SJCRH30 (cell line): ENCODE data around the gene PTPN7. TPM values are rescaled to one million over a fixed set of nuclear protein-coding genes. Genes with fewer than 3 reads are reported as not detected.

Experiments used
- DNase-seq, 2 experiments: peaks; one replicate each; pipeline ENCODE4 v3.0.0-alpha.2; 2015 to 2020
- H3K27ac ChIP-seq: fragments of 250-450 bp; sonication (Bioruptor Pico); 2 replicates; pipeline ENCODE4 v1.5.1; 2020; ENCODE audit warnings: mild to moderate bottlenecking, moderate library complexity
- H3K27me3 ChIP-seq: fragments of 250-450 bp; sonication (Bioruptor Pico); 2 replicates; pipeline ENCODE4 v1.5.1; 2020; ENCODE audit warnings: mild to moderate bottlenecking, moderate library complexity
- H3K36me3 ChIP-seq: fragments of 250-450 bp; sonication (Bioruptor Pico); 2 replicates; pipeline ENCODE4 v1.5.1; 2020; ENCODE audit warnings: mild to moderate bottlenecking, moderate library complexity
- H3K4me1 ChIP-seq: fragments of 250-450 bp; sonication (Bioruptor Pico); 2 replicates; pipeline ENCODE4 v1.5.1; 2020; ENCODE audit warnings: mild to moderate bottlenecking, moderate library complexity
- H3K4me3 ChIP-seq: fragments of 250-450 bp; sonication (Bioruptor Pico); 2 replicates; pipeline ENCODE4 v1.5.1; 2020; ENCODE audit warnings: mild to moderate bottlenecking, moderate library complexity
- H3K9me3 ChIP-seq: fragments of 250-450 bp; sonication (Bioruptor Pico); replicated peaks from 2 replicates; pipeline ENCODE4 v1.5.1; 2020; ENCODE audit warnings: mild to moderate bottlenecking, moderate library complexity
- total RNA-seq: library from RNA; depleted of rRNA; stranded (reverse); fragments of >200 nt; shearing (Covaris generic); gene quantifications from 2 replicates; pipeline ENCODE4 v1.2.3, GENCODE V29; 2014; rRNA removed

Gene PTPN7
- total RNA-seq: 0.08 and 0.14 TPM in 2 replicates

DNA sequence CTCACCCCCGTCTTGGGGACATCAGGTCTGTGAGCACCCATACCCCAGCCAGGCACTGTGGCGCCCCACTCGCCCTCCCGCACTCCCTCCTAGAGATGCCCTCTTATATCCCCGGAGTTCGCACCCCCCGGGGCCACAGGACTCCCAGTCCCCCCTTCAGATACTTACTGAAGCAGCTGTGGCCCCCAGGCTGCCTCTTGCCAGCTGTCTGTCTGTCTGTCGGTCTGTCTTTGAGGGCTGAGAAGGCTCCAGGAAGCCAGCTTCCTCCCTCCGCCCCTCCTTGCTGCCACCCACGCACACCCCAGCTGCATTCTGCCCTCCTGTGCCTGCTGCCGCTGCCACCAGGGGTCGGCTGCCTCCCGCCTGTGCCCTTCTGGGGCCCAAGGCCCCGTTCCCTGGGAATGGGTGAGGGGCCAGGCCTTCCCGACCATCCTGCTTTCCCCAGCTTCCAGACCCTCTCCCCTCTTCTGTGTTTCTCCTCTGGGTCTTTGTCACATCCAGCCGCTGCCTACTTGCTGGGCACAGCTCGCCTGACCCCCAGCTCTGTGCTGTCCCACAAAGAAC is at the start of gene PTPN7:
PTPN7 (minus strand) TSS at position 226 of the 564 bp plus-strand sequence. CDS start 1,200 bp downstream, outside the sequence.
- no peaks in the 10 kb centered on the region for H3K9me3 ChIP-seq
- no peak within 1 kb of the TSS for H3K4me3 ChIP-seq
- H3K27me3 ChIP-seq: peaks cover 25% of the 10 kb centered on the region
- no peak for DNase-seq
- no peak within 1 kb of the TSS for H3K27ac ChIP-seq
- H3K36me3 ChIP-seq: no peaks in the 10 kb centered on the region
- peaks cover 5% of the 10 kb centered on the region for H3K4me1 ChIP-seq

DNA sequence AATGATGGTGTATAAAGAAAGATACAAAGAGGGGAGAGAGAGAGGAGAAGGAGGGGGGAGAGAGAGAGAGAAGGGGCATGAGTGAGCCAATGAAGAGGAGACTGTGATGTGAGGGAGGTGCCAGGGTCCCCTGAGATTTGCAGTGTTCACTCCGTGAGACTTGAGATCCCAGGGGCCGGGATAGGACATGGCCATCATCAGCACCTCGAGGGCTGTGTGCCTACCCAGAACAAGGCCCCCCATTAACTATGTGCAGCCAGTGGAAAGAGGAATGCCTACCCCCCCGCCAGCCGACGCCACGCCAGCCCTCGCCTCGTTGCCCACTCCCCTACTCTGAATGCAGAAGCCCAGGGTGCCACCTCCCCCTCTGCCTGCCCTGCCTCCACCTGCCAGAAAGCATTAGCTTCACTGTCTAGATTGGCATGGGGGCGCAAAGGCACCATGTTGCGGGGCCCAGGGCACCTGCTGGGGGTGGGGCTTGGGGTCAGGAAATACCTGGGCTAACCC is 48.0 kb upstream of the PTPN7 start:
- no peaks in the 10 kb centered on the region for H3K4me1 ChIP-seq
- H3K27me3 ChIP-seq: peaks cover 3% of the 10 kb centered on the region
- no peaks in the 10 kb centered on the region for H3K36me3 ChIP-seq

DNA sequence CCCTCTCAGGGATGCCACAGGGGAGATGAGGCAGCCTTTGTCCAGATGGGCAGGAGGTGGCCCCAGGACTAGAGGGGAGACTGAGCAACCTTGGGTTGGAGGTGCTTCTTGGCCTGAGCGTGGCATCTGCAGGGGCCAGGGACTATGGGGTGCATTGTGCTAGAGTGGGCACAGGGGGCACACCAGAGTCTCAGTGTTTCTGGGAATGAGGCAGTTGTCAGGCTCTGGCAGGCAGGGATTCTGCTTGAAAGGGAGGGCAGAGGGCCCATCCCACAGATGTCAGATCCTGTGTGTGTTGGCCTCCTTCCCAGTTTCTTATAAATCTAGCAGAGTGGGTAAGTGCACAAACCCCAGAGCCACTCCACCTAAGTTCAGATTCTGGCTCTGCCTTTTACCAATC is 46.9 kb upstream of the PTPN7 start:
- H3K4me3 ChIP-seq: no peak overlapping the region
- DNase-seq: peak; percentile 45 to 52
- H3K4me1 ChIP-seq: no peaks in the 10 kb centered on the region
- no peaks in the 10 kb centered on the region for H3K36me3 ChIP-seq
- no peak overlapping the region for H3K27ac ChIP-seq
- no peaks in the 10 kb centered on the region for H3K9me3 ChIP-seq
- no peaks in the 10 kb centered on the region; the same call in 1 of the 2 replicates for H3K27me3 ChIP-seq

More for the DNA sequence above, 48.0 kb upstream of the PTPN7 start:
- DNase-seq: no peak
- no peaks in the 10 kb centered on the region for H3K9me3 ChIP-seq
- H3K4me3 ChIP-seq: no peak overlapping the region
- no peak overlapping the region for H3K27ac ChIP-seq

DNA sequence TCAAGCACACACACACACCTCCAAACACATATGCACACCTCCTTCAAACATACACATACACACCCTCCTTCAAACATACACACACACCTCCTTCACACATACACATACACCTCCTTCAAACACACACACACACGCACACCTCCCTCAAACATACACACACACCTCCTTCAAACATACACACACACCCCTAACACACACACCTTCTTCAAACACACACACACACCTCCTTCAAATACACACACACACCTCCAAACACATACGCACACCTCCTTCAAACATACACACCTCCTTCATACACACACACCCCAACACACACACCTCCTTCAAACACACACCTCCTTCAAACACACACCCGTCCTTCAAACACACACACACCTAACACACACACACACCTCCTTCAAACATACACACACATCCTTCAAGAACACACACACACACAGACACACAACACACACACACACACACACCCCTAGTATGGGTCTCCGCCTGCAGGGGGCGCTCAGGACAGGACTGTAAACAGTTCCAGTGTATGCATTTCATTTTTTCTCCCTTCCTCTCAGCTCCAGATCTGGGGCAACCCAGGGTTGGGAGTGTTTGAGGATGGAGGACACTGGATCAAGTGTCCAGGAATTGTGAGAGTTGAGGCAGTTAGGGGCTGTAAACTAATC is 45.3 kb upstream of the PTPN7 start:
- H3K9me3 ChIP-seq: no peaks in the 10 kb centered on the region
- H3K27me3 ChIP-seq: no peaks in the 10 kb centered on the region; the same call in 1 of the 2 replicates
- no peaks in the 10 kb centered on the region for H3K4me1 ChIP-seq
- H3K36me3 ChIP-seq: no peaks in the 10 kb centered on the region
- DNase-seq: no peak
- no peak overlapping the region for H3K4me3 ChIP-seq
- no peak overlapping the region for H3K27ac ChIP-seq

DNA sequence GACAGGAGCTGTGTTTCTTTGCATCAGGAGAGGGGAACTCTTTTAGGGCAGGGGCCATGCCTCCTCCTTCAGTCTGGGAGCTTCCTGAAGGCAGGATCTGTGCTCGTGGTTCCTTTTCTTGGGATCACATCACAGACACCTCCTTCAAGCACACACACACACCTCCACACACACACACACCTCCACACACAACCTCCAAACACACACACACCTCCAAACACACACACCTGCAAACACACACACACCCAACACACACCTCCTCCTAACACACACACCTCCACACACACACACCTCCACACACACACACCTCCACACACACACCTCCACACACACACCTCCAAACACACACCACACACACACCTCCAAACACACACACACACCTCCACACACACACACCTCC is 43.7 kb upstream of the PTPN7 start:
- H3K36me3 ChIP-seq: no peaks in the 10 kb centered on the region
- no peak overlapping the region for H3K4me3 ChIP-seq
- no peak overlapping the region for H3K27ac ChIP-seq
- no peaks in the 10 kb centered on the region for H3K4me1 ChIP-seq
- H3K9me3 ChIP-seq: no peaks in the 10 kb centered on the region
- H3K27me3 ChIP-seq: 0 out of 2 replicates have a peak, but pooled peaks cover 1% of the 10 kb centered on the region
- DNase-seq: no peak

DNA sequence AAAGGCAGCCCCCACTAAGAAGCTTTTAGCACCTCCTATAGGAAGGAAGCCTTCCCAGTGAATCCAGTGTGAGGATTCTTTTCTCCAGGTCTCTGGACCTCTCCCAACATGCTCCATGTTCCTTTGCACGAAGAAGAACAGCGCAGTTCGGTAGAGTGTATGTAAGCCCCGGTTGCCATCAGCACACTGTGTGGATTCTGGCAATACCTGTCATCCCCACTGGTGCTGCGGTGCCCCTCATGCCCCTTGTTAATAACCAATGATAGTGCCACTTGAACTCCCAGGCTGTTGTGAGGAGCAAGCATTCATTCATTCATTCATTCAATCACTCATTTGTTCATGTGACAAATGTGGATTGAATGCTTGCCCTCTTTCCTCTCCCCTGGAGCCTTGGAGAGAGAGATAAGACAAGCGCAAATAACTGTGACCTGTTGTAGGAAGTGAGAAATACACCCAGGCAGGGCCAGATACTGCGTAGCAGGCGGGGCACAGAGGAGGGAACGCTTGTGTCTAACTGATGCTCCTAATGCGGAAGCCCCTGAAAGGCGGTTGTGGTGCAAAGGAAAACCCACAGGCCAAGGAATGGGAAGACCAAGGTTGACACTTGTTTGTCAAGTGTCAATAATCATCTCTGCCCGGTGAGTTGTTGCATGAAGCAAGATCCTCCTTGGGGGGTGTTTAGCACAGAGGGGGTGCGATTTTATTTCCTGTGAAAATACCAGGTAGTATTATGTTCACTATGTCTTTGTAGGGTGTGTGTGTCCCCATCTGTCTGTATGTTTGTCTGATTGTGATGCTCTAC is 43.0 kb upstream of the PTPN7 start:
- H3K27ac ChIP-seq: no peak overlapping the region
- no peaks in the 10 kb centered on the region for H3K36me3 ChIP-seq
- H3K9me3 ChIP-seq: no peaks in the 10 kb centered on the region
- DNase-seq: no peak
- 0 out of 2 replicates have a peak, but pooled peaks cover 3% of the 10 kb centered on the region for H3K27me3 ChIP-seq
- no peak overlapping the region for H3K4me3 ChIP-seq
- no peaks in the 10 kb centered on the region for H3K4me1 ChIP-seq

DNA sequence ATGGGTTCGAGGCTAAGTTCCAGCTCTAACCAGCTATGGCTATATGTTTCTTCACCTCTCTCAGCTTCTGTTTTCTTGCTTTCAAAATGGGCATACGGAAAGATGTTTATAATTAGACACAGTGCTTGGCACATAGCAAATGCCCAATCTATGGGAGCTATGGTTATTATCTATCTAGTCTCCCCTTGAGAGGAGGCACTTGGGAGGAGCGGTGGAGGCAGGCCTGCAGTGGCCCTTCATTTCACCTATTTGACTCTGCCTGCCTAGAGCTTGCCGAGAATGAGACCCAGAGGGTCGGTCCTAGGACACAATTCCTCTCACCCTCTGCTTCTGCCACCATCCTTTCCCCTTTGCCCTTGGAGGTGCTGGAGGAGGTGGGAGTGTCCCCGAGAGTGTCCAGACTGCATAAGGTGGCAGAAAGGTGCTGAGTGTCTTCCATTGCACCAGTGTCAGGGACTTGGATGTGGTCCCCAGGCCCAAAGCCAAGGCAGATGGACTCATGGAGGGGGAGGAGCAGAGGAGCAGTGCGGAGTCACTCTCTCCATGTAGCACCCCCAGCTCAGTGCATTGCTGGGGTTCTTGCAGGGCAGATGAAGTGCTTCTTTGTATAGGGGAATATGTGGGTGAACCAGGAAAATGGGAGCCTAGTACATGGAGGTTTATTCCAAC is 42.2 kb upstream of the PTPN7 start:
- Histone ChIP-seq H3K27me3 (0 out of 2 replicates have a peak, but pooled peaks cover 3% of the 10 kb centered on the region), H3K36me3 (no peaks in the 10 kb centered on the region), H3K27ac (no peak overlapping the region), H3K9me3 (no peaks in the 10 kb centered on the region), H3K4me3 (no peak overlapping the region), H3K4me1 (no peaks in the 10 kb centered on the region)
- DNase-seq: no peak

DNA sequence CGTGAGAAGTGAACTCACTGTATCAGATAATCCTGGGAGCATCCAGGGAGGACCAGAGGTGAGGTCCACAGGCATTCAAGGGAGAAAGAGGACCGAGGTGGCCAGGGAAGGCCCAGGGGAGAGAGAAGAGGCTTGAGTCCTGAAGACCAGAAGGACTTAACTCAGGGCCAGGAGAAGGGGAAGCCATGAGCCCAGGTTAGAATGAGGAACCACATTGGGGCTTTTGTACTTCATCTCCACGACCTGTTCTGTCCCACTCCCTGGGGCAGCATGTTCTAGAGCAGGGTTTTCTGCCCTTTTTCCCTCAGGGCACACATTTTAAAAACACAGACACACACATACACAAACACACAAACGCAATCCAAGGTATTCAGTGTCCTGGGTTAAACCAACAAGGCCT is 41.6 kb upstream of the PTPN7 start:
- no peaks in the 10 kb centered on the region for H3K4me1 ChIP-seq
- DNase-seq: no peak
- H3K36me3 ChIP-seq: no peaks in the 10 kb centered on the region
- no peaks in the 10 kb centered on the region for H3K9me3 ChIP-seq
- 0 out of 2 replicates have a peak, but pooled peaks cover 3% of the 10 kb centered on the region for H3K27me3 ChIP-seq
- no peak overlapping the region for H3K4me3 ChIP-seq
- no peak overlapping the region for H3K27ac ChIP-seq

DNA sequence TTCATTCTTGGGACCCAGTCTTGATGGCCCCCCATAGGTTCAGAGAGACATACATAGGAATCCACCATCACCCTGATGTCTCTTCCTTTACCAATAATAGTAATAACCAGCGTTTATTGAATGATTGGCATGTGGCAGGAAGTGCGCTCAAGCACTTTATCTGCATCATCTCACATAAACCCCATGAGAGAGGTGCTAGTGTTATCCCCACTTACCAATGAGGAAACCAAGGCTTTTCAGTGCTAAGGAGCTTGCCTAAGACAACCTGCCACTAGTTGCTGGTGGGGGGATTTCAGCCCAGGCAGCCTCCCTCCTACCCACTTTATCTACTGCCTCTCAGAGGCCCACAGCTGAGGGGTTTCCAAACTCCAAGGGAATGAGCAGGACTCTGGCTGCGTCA is 40.9 kb upstream of the PTPN7 start:
- Histone ChIP-seq H3K9me3 (no peaks in the 10 kb centered on the region), H3K36me3 (no peaks in the 10 kb centered on the region), H3K4me1 (no peaks in the 10 kb centered on the region), H3K27me3 (0 out of 2 replicates have a peak, but pooled peaks cover 3% of the 10 kb centered on the region), H3K4me3 (no peak overlapping the region), H3K27ac (no peak overlapping the region)
- no peak for DNase-seq

DNA sequence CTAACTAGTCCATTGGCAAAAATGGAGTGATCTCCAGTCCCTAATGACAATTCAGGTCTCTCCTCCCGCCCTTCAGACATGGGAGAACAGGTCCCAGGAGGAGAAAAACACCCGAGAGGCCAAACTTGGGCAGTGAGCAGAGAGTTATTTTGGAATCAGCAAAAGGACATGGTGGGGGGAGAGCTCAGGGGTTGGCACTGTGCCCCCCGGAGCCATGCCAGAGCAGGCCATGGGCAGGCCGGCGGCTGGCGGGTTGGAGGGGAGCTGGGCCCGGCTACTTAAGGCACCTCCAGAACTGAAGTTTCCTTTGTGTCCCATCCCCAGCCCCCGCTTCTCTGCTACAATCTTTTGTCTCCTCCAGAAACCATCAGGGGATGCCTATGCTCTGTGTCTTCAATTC is 40.3 kb upstream of the PTPN7 start:
- H3K4me3 ChIP-seq: no peak overlapping the region
- 0 out of 2 replicates have a peak, but pooled peaks cover 3% of the 10 kb centered on the region for H3K27me3 ChIP-seq
- H3K4me1 ChIP-seq: no peaks in the 10 kb centered on the region
- no peaks in the 10 kb centered on the region for H3K36me3 ChIP-seq
- DNase-seq: no peak
- no peak overlapping the region for H3K27ac ChIP-seq
- H3K9me3 ChIP-seq: no peaks in the 10 kb centered on the region

DNA sequence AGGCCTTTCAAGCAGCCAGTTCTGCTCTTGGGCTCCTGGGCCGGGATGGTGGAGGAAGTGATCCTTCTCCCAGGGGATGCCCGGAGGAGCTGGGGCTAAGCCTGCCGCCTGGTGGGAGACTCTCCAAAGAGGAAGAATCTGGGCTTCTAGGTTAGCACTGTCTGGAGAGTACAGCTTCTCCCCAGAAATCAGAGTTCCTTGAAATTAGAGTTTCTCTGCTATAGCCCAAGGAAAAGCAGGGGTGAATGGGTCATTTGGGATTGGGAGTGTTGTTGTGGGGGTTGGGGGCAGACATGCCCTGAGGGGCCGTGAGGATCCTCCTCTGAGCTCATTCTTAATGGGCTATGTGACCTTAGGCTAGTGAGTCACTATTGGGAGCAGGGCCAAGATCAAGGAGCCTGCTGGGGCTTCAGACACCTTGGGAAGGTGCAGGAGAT is 39.7 kb upstream of the PTPN7 start:
- no peak overlapping the region for H3K27ac ChIP-seq
- H3K4me1 ChIP-seq: no peaks in the 10 kb centered on the region
- 0 out of 2 replicates have a peak, but pooled peaks cover 3% of the 10 kb centered on the region for H3K27me3 ChIP-seq
- no peak for DNase-seq
- no peaks in the 10 kb centered on the region for H3K36me3 ChIP-seq
- H3K4me3 ChIP-seq: no peak overlapping the region
- no peaks in the 10 kb centered on the region for H3K9me3 ChIP-seq

DNA sequence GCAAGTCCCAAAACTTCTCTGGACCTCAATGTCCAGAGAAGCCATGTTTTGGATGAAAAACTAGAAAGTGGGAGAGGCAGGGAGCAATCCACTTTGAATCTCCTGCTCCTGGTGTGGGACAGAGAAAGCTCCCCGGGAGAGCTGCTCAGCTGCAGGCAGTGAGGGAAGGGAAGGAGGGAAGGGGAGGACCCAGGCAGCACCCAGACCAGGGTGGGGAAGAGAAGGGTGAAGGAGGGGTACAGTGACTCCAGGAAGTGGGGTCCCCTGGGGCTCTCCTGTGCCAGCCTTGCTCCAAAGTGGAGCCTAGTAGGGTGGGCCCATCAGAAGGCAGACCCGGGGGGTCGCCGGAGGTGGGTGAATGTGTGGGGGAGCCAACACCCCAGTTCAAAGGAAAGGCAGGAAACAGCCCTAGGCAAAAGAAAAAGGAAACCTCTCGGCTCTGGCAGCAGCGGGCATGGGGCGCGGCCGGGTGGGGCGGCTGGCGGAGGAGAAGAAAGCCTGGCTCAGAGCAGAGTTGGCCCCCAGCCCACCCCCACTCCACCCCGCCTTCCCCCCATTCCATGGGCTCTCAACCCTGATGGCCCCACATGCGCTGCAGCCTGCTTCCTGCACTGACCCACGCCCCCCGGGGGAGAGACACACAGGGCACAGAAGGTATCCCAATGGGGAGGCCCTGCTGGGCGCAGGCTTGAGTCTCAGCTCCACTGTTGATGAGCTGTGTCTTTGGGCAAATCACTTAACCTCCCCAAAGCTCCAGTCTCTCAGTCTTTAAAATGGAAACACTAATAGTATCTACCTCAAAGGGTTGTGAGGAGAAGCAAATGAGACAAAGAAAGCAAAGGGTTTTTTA is 38.9 kb upstream of the PTPN7 start:
- 0 out of 2 replicates have a peak, but pooled peaks cover 3% of the 10 kb centered on the region for H3K27me3 ChIP-seq
- H3K36me3 ChIP-seq: no peaks in the 10 kb centered on the region
- no peaks in the 10 kb centered on the region for H3K4me1 ChIP-seq
- no peak for DNase-seq
- no peak overlapping the region for H3K4me3 ChIP-seq
- H3K9me3 ChIP-seq: no peaks in the 10 kb centered on the region
- no peak overlapping the region for H3K27ac ChIP-seq

DNA sequence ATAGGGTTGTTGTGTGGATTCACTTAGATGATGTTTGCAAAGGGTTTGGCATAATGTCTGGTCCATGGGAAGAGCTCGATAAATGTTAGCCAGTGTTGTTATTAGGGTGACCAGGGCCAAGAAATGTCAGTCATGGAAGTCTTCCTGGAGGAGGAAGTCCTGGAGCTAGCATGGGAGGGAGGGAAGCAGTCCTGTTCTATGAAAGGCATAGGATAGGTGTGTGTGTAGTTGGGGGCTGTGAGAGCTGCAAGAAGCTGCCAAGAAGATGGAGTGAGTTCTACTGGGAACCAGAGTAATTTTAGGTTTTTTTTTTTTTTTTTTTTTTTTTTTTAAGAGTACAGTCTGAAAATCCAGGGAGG is 37.9 kb upstream of the PTPN7 start:
- DNase-seq: no peak
- H3K36me3 ChIP-seq: no peaks in the 10 kb centered on the region
- no peaks in the 10 kb centered on the region for H3K4me1 ChIP-seq
- 0 out of 2 replicates have a peak, but pooled peaks cover 3% of the 10 kb centered on the region for H3K27me3 ChIP-seq
- no peak overlapping the region for H3K4me3 ChIP-seq
- H3K9me3 ChIP-seq: no peaks in the 10 kb centered on the region
- no peak overlapping the region for H3K27ac ChIP-seq
